SK-N-SH (cell line): Measurements from ENCODE around the gene GRK5. TPM values are rescaled to one million over a fixed set of nuclear protein-coding genes. Genes with fewer than 3 reads are reported as not detected.

ENCODE experiments used
- CTCF ChIA-PET: fragments of 300-600, 350-600 bp; formaldehyde crosslinking; extraction: SDS; loops from one replicate; lab custom pipeline; 2021; lab: Yijun Ruan, JAX
- POLR2A ChIA-PET: fragments of 350-600 bp; sonication (Branson Sonifier 250); formaldehyde crosslinking; extraction: SDS; loops from one replicate; lab custom pipeline; 2020; ENCODE audit warnings: antibody characterized with exemption, inconsistent platforms; lab: Yijun Ruan, JAX
- DNase-seq: peaks from one replicate; pipeline ENCODE4 v3.0.0; 2012
- H2AFZ ChIP-seq: fragments of 200-600 bp; sonication (generic); 2 replicates; pipeline ENCODE4 v1.8.1; 2016; ENCODE audit warnings: antibody characterized with exemption, mild to moderate bottlenecking, low read depth
- H3F3A ChIP-seq: fragments of 200-600 bp; sonication (generic); replicated peaks from 2 replicates; pipeline ENCODE3; 2016; ENCODE audit warnings: antibody characterized with exemption, mild to moderate bottlenecking; ENCODE audit not compliant: insufficient read depth
- H3K27ac ChIP-seq, 2 experiments: fragments of 200-500 bp in 1 of 2; fragments of 200-600 bp in 1 of 2; sonication (Bioruptor generic) in 1 of 2; sonication (generic), shearing (Covaris generic) in 1 of 2; 2 replicates each; pipeline versions ENCODE4 v1.5.1 to v1.6.1; 2014 to 2016; ENCODE audit warnings: low read depth in 2 of 2, inconsistent platforms in 1 of 2, low read length in 1 of 2, mild to moderate bottlenecking in 1 of 2, mixed read lengths in 1 of 2
- H3K27me3 ChIP-seq: fragments of 200-600 bp; sonication (generic), shearing (Covaris generic); 2 replicates; pipeline ENCODE4 v1.6.1; 2016; ENCODE audit warnings: mixed run types; ENCODE audit not compliant: insufficient read depth
- H3K36me3 ChIP-seq, 2 experiments: fragments of 200-500 bp in 1 of 2; fragments of 200-600 bp in 1 of 2; sonication (Bioruptor generic) in 1 of 2; sonication (generic) in 1 of 2; replicated peaks in 1 of 2; 2 replicates each; pipeline versions ENCODE3 to v1.5.1; 2014 to 2016; ENCODE audit warnings: low read length in 1 of 2, mild to moderate bottlenecking in 1 of 2; ENCODE audit not compliant: insufficient read depth in 2 of 2, control insufficient read depth in 1 of 2
- H3K4me1 ChIP-seq, 2 experiments: fragments of 200-500 bp in 1 of 2; fragments of 200-600 bp in 1 of 2; sonication (Bioruptor generic) in 1 of 2; sonication (generic), shearing (Covaris generic) in 1 of 2; 2 replicates each; pipeline versions ENCODE4 v1.5.1 to v1.6.1; 2014 to 2016; ENCODE audit warnings: low read depth in 1 of 2, low read length in 1 of 2, mixed run types in 1 of 2; ENCODE audit not compliant: insufficient read depth in 2 of 2, control insufficient read depth in 1 of 2
- H3K4me2 ChIP-seq: fragments of 200-600 bp; sonication (generic), shearing (Covaris generic); 2 replicates; pipeline ENCODE4 v1.6.1; 2017; ENCODE audit warnings: mixed run types
- H3K4me3 ChIP-seq, 2 experiments: fragments of 200-500 bp in 1 of 2; fragments of 200-600 bp in 1 of 2; sonication (Bioruptor generic) in 1 of 2; sonication (generic), shearing (Covaris generic) in 1 of 2; 2 replicates each; pipeline versions ENCODE4 v1.5.1 to v1.8.1; 2014 to 2016; ENCODE audit warnings: low read depth in 2 of 2, inconsistent platforms in 1 of 2, low read length in 1 of 2, mild to moderate bottlenecking in 1 of 2, mixed read lengths in 1 of 2, moderate library complexity in 1 of 2
- H3K79me2 ChIP-seq: fragments of 200-600 bp; sonication (generic); 2 replicates; pipeline ENCODE4 v1.8.1; 2017; ENCODE audit warnings: mild to moderate bottlenecking; ENCODE audit not compliant: insufficient read depth
- H3K9ac ChIP-seq: fragments of 200-600 bp; sonication (generic); 2 replicates; pipeline ENCODE4 v1.6.1; 2017; ENCODE audit warnings: mixed run types
- H3K9me2 ChIP-seq: fragments of 200-600 bp; sonication (generic); 2 replicates; pipeline ENCODE4 v1.6.1; 2017; ENCODE audit warnings: mixed run types
- H3K9me3 ChIP-seq: fragments of 200-600 bp; sonication (generic); 2 replicates; pipeline ENCODE4 v1.6.1; 2017; ENCODE audit warnings: mixed run types, mild to moderate bottlenecking, moderate library complexity
- H4K20me1 ChIP-seq: fragments of 200-600 bp; sonication (generic); 2 replicates; pipeline ENCODE4 v1.6.1; 2017; ENCODE audit warnings: mild to moderate bottlenecking, mixed run types; ENCODE audit not compliant: insufficient read depth
- EP300 ChIP-seq, 2 experiments: IDR thresholded peaks; 2 replicates each; pipeline versions ENCODE4 v1.4.0 to v1.6.1; 2012; ENCODE audit warnings: borderline replicate concordance in 1 of 2, low read depth in 1 of 2, low read length in 1 of 2
- FOSL2 ChIP-seq: IDR thresholded peaks from 2 replicates; pipeline ENCODE4 v1.4.0; 2012; ENCODE audit warnings: low read depth, mild to moderate bottlenecking, moderate library complexity, borderline replicate concordance
- FOXM1 ChIP-seq: IDR thresholded peaks from 2 replicates; pipeline ENCODE4 v1.4.0; 2012; ENCODE audit warnings: low read depth, mild to moderate bottlenecking
- GATA2 ChIP-seq: sonication (generic); formaldehyde crosslinking; IDR thresholded peaks from 2 replicates; pipeline ENCODE4 v1.5.0; 2020; ENCODE audit warnings: mild to moderate bottlenecking, missing genetic modification reagents
- JUND ChIP-seq: IDR thresholded peaks from 2 replicates; pipeline ENCODE4 v1.4.0; 2012
- MAX ChIP-seq: IDR thresholded peaks from 2 replicates; pipeline ENCODE4 v1.4.0; 2012; ENCODE audit warnings: low read depth
- PBX3 ChIP-seq: IDR thresholded peaks from 2 replicates; pipeline ENCODE4; 2012
- REST ChIP-seq: IDR thresholded peaks from 2 replicates; pipeline ENCODE4 v1.6.1; 2012; ENCODE audit warnings: mild to moderate bottlenecking, low read depth, low read length, moderate library complexity
- RXRA ChIP-seq: IDR thresholded peaks from 2 replicates; pipeline ENCODE4 v1.4.0; 2012; ENCODE audit warnings: low read depth, mild to moderate bottlenecking, borderline replicate concordance
- TEAD4 ChIP-seq: IDR thresholded peaks from 2 replicates; pipeline ENCODE4 v1.4.0; 2012; ENCODE audit warnings: mild to moderate bottlenecking, borderline replicate concordance; ENCODE audit not compliant: insufficient read depth
- WGBS: methylation state at CpG from one replicate; pipeline ENCODE4 v1.1.6; 2017; ENCODE audit warnings: low lambda C conversion rate; 5-methylcytosine and 5-hydroxymethylcytosine counted together
- polyA plus RNA-seq, 3 experiments: library from polyadenylated mRNA; depleted of rRNA; stranded (reverse); fragments of >200 nt; gene quantifications; 2 replicates each; pipeline ENCODE4 v1.2.3, GENCODE V29; 2012
- TF ChIP-seq, protein P1 (sequence below): IDR thresholded peaks from 2 replicates; pipeline ENCODE4 v1.4.0; 2012; ENCODE audit warnings: low read depth, borderline replicate concordance

GRK5 gene
- polyA plus RNA-seq, 1 of the 3 experiments (the other 2 are of a cell fraction), result 12.1 TPM

- Histone ChIP-seq H3K9me2 (no peaks in the 10 kb centered on the region), H2AFZ (no peak overlapping the region), H3K27ac (no peak overlapping the region), H3K4me2 (no peak overlapping the region)
- CTCF ChIA-PET, result interaction anchor here (0.9 to 11.7 kb wide), 8 partner anchors 9 to 219 kb away, joined by 3 to 150 read pairs (median 4); partner anchors contain the start of gene GRK5
- TF ChIP-seq EP300 (IDR thresholded peaks at IDR 0.05; ENCODE audit: borderline replicate concordance in 1 of 2, low read depth in 1 of 2, low read length in 1 of 2) (no peak), FOXM1 (no peak), GATA2 (no peak)
- TF ChIP-seq, protein P1, sequence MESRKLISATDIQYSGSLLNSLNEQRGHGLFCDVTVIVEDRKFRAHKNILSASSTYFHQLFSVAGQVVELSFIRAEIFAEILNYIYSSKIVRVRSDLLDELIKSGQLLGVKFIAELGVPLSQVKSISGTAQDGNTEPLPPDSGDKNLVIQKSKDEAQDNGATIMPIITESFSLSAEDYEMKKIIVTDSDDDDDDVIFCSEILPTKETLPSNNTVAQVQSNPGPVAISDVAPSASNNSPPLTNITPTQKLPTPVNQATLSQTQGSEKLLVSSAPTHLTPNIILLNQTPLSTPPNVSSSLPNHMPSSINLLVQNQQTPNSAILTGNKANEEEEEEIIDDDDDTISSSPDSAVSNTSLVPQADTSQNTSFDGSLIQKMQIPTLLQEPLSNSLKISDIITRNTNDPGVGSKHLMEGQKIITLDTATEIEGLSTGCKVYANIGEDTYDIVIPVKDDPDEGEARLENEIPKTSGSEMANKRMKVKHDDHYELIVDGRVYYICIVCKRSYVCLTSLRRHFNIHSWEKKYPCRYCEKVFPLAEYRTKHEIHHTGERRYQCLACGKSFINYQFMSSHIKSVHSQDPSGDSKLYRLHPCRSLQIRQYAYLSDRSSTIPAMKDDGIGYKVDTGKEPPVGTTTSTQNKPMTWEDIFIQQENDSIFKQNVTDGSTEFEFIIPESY, result no peak
- TF ChIP-seq, all 33 proteins: peak for 0
- Histone ChIP-seq H3F3A (no peaks in the 10 kb centered on the region), H3K27me3 (no peaks in the 10 kb centered on the region), H3K4me1 (peaks cover 5 to 60% of the 10 kb centered on the region in 2 experiments; a peak in 1 of 4 replicates), H4K20me1 (no peaks in the 10 kb centered on the region), H3K79me2 (no peaks in the 10 kb centered on the region), H3K9ac (no peak overlapping the region), H3K9me3 (no peaks in the 10 kb centered on the region), H3K36me3 (no peaks in the 10 kb centered on the region), H3K4me3 (no peak overlapping the region)
- POLR2A ChIA-PET, result no interaction called here
- WGBS, result 80% methylated on average over 3 of the region's 4 CpGs
- DNase-seq, result no peak
Observed at GRCh38 chr10:119418362-119418761, 211.0 kb downstream of the GRK5 start.

DNA sequence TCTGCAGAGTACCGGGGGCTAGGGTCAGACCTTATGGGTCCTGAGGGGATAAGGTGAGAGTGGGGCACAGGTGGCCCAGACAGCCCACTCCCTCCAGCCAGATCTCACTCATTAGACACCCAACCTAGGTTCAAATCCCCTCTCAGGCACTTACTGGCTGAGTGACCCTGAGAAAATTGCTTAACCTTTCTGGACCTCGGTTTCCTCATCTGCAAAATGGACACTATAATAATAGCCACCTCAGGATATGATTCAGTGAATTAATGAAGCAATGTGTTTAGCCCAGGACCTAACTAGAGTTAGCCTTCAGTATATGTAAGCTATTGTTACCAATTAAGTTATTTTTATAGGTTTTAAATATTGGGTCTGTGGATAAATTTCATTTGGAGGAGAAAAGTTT is 212.6 kb downstream of the GRK5 start:
- WGBS, result 100% methylated on average over 2 of the region's 2 CpGs
- no peak overlapping the region for H3K4me2 ChIP-seq
- CTCF ChIA-PET, result interaction anchor here (1.2 to 11.7 kb wide), 5 partner anchors 21 to 230 kb away, joined by 3 to 150 read pairs (median 4); partner anchors contain the start of gene GRK5

More for the DNA sequence above, 212.6 kb downstream of the GRK5 start:
- H3K27ac ChIP-seq, result no peak overlapping the region
- TF ChIP-seq FOXM1 (no peak), MAX (no peak), PBX3 (no peak), RXRA (no peak), JUND (no peak), FOSL2 (no peak), REST (no peak), TEAD4 (no peak)
- TF ChIP-seq, all 33 proteins: peak for 0
- Histone ChIP-seq H3K9me3 (no peaks in the 10 kb centered on the region), H3K79me2 (no peaks in the 10 kb centered on the region), H3K9ac (no peak overlapping the region), H4K20me1 (no peaks in the 10 kb centered on the region), H3K36me3 (no peaks in the 10 kb centered on the region), H2AFZ (no peak overlapping the region), H3K27me3 (no peaks in the 10 kb centered on the region), H3F3A (no peaks in the 10 kb centered on the region), H3K9me2 (no peaks in the 10 kb centered on the region), H3K4me3 (no peak overlapping the region), H3K4me1 (peaks cover 0 to 51% of the 10 kb centered on the region in 2 experiments; a peak in 1 of 4 replicates)
- POLR2A ChIA-PET, result no interaction called here
- DNase-seq, result no peak
